Urinary bladder (tissue), 4 donors: ENCODE measurements around the gene FHOD3. TPM values are rescaled to one million over a fixed set of nuclear protein-coding genes. Genes with fewer than 3 reads are reported as not detected.
"Not testable (repeated sequence)": the region's sequence is repeated elsewhere in the genome, so short reads cannot be mapped to it uniquely, and the experiment has no call there.

Experiments
- DNase-seq: peaks from one replicate; pipeline ENCODE4 v3.0.0-alpha.2; 2015; ENCODE audit errors: extremely low spot score
- H3K27ac ChIP-seq: one replicate; pipeline ENCODE4 v1.5.1; 2013; ENCODE audit warnings: low read depth, mild to moderate bottlenecking, moderate library complexity
- H3K36me3 ChIP-seq: one replicate; pipeline ENCODE4 v1.6.1; 2013; ENCODE audit warnings: mild to moderate bottlenecking, moderate library complexity; ENCODE audit not compliant: insufficient read depth
- H3K4me1 ChIP-seq: one replicate; pipeline ENCODE4 v1.6.1; 2013; ENCODE audit warnings: mild to moderate bottlenecking, moderate library complexity; ENCODE audit not compliant: insufficient read depth
- H3K4me3 ChIP-seq: one replicate; pipeline ENCODE4 v1.5.1; 2013; ENCODE audit warnings: low read depth, low read length
- WGBS: extraction: QIAGEN DNeasy Blood & Tissue Kit; methylation state at CpG from one replicate; pipeline ENCODE4 v1.1.7; 2013; 5-methylcytosine and 5-hydroxymethylcytosine counted together
- polyA plus RNA-seq: library from polyadenylated mRNA; stranded (reverse); fragments of 200-250 nt; gene quantifications from one replicate; pipeline ENCODE4 v1.2.3, GENCODE V29; 2013
- total RNA-seq: library from RNA; depleted of rRNA; stranded (reverse); fragments of >200 nt; gene quantifications from one replicate; pipeline ENCODE4 v1.2.3, GENCODE V29; 2014
- donor health status: healthy with polysubstance abuse.
- donor health status: healthy.

The FHOD3 gene
- total and polyA plus RNA-seq, 2 donors = 27.2 to 35.4 TPM

DNA sequence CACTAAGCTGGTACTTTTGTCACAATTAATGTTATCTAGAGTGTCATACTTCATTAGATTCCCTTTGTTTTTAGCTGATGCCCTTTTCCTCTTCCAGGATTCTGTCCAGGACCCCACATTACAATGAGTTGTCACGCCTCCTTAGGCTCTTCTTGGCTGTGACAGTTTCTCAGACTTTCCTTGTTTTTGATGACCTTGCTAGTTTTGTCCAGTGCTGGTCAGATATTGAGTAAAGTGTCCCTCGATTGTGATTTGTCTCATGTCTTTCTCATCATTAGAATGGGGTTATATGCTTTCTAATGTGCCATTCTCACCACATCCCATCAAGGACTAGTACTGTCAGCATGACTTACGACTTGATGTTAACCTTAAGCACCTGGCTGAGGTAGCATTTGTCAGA lies 162.3 kb downstream of the FHOD3 start:
- Histone ChIP-seq H3K4me3 (no peak overlapping the region), H3K4me1 (no peaks in the 10 kb centered on the region), H3K36me3 (no peaks in the 10 kb centered on the region), H3K27ac (no peak overlapping the region)
- DNase-seq = no peak
- WGBS = 81% methylated on average over 3 of the region's 3 CpGs

DNA sequence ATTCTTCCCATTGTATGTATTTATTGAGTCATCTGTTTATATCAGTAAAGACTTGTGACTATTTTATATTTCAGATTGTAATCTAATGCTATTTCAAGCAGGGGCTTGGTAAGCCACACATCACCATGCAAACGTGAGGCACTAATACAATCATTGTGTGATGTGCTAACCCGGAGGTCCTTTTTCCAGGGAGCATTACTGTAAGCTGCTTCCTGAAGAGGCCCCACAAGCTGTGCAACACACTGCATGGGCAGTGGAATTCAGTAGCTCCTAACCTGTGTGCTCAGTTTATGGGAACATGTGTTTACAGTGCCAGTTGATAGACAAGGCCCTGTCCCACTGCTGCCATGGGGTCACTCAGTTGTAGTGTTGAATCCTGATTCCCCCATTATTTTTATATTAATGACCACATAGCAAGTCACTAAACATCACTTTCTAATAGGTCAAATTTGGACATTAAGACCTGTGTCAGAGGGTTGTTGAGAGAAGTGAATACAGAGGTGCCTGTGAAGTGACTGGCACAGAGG lies 162.9 kb downstream of the FHOD3 start:
- DNase-seq = no peak
- Histone ChIP-seq H3K36me3 (no peaks in the 10 kb centered on the region), H3K4me1 (no peaks in the 10 kb centered on the region), H3K4me3 (no peak overlapping the region), H3K27ac (no peak overlapping the region)
- 52% methylated on average over 2 of the region's 2 CpGs for WGBS

DNA sequence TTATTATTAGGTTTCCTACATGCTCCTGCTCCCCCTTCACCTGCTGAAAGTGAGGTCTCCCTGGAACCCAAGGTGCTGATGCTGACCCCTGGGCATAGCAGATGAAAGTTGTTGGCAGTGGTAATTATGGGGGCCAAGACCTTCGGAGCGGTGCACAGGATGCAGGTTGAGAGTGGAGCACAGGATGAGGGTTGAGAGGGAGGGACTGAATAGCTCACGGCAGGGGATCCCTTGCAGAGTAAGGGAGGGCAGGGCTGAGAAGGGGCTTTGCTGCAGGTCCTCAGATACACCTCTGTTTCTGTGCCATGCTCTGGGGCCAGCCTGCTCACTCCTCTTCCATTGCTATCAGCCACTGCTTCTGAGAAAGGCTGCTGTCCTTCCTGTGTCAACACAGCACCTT lies 163.3 kb downstream of the FHOD3 start:
- no peaks in the 10 kb centered on the region for H3K4me1 ChIP-seq
- no peak overlapping the region for H3K4me3 ChIP-seq
- no peak overlapping the region for H3K27ac ChIP-seq
- H3K36me3 ChIP-seq = no peaks in the 10 kb centered on the region
- 78% methylated on average over 3 of the region's 3 CpGs for WGBS
- DNase-seq = no peak

DNA sequence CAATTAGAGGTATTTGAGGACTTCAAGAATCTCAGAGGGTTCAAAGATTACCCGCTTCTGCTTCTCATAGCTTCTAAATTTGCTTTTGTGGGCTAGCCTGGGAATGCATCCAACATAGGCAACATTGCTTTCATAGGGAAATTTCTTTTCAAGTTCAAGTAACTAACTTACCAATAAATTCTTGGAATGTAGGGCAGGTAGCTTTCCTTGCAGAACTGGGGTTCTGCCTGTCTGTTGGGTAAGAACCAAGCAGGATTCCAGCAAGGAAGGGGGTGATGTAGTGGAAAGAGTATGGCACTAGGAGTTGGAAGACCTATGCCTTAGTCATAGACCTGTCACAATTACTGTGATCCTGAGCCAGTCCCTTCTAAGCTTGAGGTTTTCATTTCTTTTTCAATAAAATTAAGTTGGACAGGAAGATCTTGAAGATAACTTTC lies 164.1 kb downstream of the FHOD3 start:
- H3K27ac ChIP-seq = no peak overlapping the region
- H3K4me1 ChIP-seq = no peaks in the 10 kb centered on the region
- H3K4me3 ChIP-seq = no peak overlapping the region
- no peak for DNase-seq
- WGBS = 99% methylated on average over 1 of the region's 1 CpG
- no peaks in the 10 kb centered on the region for H3K36me3 ChIP-seq

DNA sequence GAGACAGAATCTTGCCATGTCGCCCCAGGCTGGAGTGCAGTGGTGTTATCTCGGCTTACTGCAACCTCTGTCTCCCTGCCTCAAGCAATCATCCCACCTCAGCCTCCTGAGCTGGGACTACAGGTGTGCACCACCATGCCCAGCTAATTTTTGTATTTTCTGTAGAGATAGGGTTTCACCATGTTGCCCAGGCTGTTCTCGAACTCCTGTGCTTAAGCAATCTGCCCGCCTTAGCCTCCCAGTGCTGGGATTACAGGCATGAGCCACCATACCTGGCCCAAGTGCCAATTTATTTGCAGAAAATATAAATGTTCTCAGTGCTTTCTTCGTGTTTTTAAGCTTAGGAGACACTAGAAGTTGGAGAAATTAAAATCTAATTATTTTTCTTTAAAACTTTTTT lies 166.0 kb downstream of the FHOD3 start:
- H3K4me3 ChIP-seq, H3K4me1 ChIP-seq, H3K27ac ChIP-seq, DNase-seq, H3K36me3 ChIP-seq: not testable (repeated sequence)
- 97% methylated on average over 5 of the region's 5 CpGs for WGBS

DNA sequence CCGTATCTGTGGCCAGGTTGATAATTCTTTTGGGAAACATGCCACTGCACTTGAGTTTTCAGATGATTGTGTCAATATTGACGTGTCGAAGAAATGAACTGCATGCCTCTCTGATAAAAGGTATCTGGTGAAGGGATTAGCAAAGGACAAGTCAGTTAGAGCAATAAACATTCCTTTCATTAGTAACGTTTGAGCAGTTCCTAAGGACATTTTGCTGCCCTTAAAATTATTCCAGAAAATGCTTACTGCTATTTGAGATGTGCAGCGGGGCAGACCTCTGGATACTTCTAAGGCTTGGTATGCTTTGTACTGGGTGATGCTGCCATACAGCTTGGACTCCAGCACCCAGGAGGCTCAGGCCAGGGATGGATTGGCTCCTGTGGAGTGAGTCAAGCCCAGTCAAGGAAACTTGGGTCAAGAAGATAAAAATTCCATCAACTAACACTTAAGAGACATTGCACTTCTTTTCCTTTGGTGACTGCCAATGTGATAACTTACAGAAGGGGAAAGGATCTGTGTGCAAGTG lies 166.7 kb downstream of the FHOD3 start:
- no peaks in the 10 kb centered on the region for H3K4me1 ChIP-seq
- no peak overlapping the region for H3K4me3 ChIP-seq
- no peaks in the 10 kb centered on the region for H3K36me3 ChIP-seq
- H3K27ac ChIP-seq = no peak overlapping the region
- WGBS = 51% methylated on average over 5 of the region's 5 CpGs
- no peak for DNase-seq

DNA sequence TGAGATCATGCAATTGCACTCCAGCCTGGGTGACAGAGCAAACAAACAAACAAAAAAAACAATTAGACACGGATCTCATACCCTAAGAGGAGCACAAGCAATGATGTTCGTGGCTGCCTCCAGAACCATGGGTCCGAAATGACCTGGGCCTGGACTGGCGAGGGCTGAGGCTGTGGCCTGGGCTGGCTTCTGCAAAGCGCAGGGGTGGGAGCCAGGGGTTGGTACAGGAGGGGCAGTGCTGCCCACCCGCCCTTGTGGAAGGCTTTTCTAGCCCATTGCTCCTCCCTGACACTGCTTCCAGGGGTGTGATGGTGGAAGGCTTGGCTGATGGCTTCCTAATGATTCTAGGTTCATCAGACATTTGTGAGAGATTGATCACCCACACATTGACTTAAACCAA lies 167.8 kb downstream of the FHOD3 start:
- no peaks in the 10 kb centered on the region for H3K4me1 ChIP-seq

DNA sequence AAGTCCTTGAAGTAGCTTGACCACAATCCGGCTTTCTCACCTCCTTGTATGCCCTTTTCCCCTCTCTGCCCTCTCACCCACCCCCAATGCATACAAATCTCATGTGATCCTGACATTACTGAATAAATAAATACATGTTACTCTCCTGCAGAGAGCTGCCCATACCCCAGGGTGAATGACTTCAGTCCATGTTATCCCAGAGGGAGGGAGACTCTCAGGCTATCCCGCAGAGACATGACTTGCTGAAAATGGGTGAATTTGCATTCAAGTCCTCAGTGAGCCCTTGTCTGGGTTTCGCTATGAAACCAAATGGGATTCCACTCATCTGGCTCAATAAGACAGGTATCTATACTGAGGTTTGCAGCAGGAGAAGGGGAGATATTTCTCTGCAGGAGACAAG lies 168.5 kb downstream of the FHOD3 start:
- DNase-seq = no peak
- Histone ChIP-seq H3K4me1 (no peaks in the 10 kb centered on the region), H3K4me3 (no peak overlapping the region), H3K27ac (no peak overlapping the region), H3K36me3 (no peaks in the 10 kb centered on the region)
- 86% methylated on average over 3 of the region's 3 CpGs for WGBS

More for the DNA sequence above, 167.8 kb downstream of the FHOD3 start:
- 93% methylated on average over 6 of the region's 6 CpGs for WGBS
- Histone ChIP-seq H3K36me3 (no peaks in the 10 kb centered on the region), H3K27ac (no peak overlapping the region), H3K4me3 (no peak overlapping the region)
- no peak for DNase-seq

DNA sequence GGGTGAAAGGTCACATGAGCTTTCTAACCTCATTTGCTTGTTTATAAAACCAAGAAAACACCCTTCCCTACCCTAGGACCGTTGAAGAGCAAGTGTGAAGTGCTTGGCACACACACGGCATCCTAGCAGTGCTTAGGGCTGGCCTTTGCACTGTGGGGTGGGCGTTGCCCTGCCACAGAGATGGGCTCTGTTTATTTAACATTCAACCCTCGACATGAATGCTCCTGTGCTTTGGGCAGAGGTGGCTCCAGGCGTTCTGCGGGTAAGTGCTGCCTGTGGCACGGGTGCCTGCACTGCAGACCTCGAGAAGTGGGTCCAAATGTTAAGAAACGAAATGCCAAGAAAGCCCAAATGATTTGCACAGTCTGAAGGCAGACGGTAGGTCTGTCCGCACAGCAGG lies 170.1 kb downstream of the FHOD3 start:
- no peak for DNase-seq
- Histone ChIP-seq H3K4me1 (no peaks in the 10 kb centered on the region), H3K36me3 (no peaks in the 10 kb centered on the region), H3K27ac (no peak overlapping the region), H3K4me3 (no peak overlapping the region)
- WGBS = 84% methylated on average over 11 of the region's 11 CpGs

DNA sequence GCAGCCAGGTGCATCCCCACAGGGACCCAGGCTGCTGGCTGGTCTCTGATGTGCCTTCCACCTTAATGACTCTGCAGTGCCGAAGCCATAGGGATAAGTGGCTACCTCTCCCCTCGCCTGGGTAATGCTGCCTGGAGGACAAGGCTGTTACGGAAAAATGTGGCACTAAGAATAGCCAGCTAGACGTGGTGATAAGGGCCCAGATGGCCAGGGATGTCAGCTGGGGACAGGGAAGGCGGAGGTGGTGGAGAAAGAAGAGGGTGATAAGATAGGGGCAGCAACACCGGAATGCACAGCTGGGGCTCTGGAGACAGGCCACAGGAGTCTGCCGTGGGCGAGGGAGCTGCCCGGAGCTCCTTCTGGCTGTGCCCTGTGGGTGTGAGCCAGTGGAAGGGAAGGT lies 170.6 kb downstream of the FHOD3 start:
- WGBS = 80% methylated on average over 9 of the region's 9 CpGs

DNA sequence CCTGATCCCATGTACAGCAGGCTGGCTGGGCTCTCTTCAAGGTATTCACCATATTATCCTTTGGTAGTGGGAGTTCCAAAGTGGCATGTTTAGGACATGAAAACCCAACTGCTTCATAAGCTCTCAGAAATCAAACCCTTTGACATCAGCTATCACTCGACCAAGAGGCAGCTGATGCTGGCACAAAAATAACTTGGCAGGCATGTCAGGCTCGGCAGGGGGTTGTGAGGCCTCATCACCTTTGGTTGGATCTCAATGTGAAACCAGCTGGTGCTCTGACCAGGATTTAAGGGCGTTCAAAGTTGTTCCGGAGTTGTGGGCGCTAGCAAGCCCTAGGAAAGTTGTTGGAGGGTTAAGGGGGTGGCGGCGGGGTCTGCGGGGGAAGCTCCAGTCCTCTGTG lies 171.9 kb downstream of the FHOD3 start:
- Histone ChIP-seq H3K36me3 (no peaks in the 10 kb centered on the region), H3K4me1 (no peaks in the 10 kb centered on the region), H3K27ac (no peak overlapping the region), H3K4me3 (no peak overlapping the region)
- WGBS = 82% methylated on average over 8 of the region's 8 CpGs
- DNase-seq = no peak

More for the DNA sequence above, 170.6 kb downstream of the FHOD3 start:
- no peaks in the 10 kb centered on the region for H3K36me3 ChIP-seq
- no peak overlapping the region for H3K27ac ChIP-seq
- no peak overlapping the region for H3K4me3 ChIP-seq
- no peaks in the 10 kb centered on the region for H3K4me1 ChIP-seq
- DNase-seq = no peak

DNA sequence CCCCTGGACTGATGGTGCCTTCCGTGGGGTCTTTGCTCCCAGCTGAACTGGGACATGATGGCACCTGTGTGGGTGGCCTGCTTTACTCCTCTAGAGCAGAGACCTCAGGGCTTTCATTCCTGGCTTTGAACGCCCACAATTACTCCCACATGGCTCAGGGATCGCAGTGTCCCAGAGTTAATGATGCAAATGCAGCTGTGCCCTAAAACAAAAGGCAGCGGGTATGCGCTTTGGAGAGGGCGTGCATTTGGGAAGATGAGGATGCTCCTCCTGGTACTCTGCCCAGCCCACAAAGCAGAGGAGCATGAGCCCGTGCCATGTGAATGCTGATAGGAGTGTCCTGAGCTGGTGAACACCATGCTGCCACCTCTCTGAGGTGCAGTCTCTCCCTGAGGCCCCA lies 173.4 kb downstream of the FHOD3 start:
- H3K4me3 ChIP-seq = no peak overlapping the region

DNA sequence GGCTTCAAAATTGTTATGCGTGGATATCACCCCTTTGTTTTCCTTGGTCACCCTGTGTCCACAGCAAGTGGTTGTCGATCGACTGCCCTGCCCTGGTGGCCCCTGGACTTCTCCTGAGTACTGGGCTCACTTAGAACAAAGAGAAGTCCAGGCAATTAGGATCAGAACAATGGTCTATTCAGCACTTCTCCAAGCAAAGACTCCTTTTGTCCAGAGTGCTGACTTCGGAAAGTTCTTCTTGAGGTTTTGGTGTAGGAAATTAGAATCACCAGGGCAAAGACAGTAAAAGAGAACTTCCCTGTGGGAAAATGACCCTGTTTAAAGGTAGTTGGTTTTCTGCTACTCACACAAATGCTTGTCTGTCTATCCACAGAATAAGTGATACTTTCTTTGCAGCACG lies 173.9 kb downstream of the FHOD3 start:
- Histone ChIP-seq H3K27ac (no peak overlapping the region), H3K4me3 (no peak overlapping the region), H3K36me3 (no peaks in the 10 kb centered on the region), H3K4me1 (no peaks in the 10 kb centered on the region)
- WGBS = 86% methylated on average over 5 of the region's 5 CpGs
- no peak for DNase-seq

More for the DNA sequence above, 173.4 kb downstream of the FHOD3 start:
- 93% methylated on average over 7 of the region's 7 CpGs for WGBS
- Histone ChIP-seq H3K36me3 (no peaks in the 10 kb centered on the region), H3K4me1 (no peaks in the 10 kb centered on the region), H3K27ac (no peak overlapping the region)
- no peak for DNase-seq

DNA sequence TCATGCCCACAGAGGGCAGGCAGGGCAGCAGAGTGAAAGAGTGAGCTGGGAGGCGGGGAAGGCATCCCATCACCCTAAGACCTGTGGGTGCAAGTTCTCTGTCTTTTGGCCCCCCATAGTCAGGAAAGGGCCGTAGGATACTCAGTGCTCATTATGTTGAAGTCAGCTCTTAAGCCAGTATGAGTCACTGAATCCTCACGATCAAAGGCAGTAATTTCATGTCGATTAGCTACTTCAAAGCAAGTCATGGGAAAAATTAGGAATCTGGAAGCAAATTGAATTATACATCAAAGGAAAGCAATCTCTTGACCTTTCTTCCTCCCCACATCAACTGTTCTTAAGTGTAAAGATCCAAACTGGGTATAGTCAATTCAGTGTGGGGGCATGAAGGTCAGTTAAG lies 178.9 kb downstream of the FHOD3 start:
- Histone ChIP-seq H3K27ac (no peak overlapping the region), H3K36me3 (no peaks in the 10 kb centered on the region), H3K4me3 (no peak overlapping the region), H3K4me1 (no peaks in the 10 kb centered on the region)
- DNase-seq = no peak
- 93% methylated on average over 4 of the region's 4 CpGs for WGBS

DNA sequence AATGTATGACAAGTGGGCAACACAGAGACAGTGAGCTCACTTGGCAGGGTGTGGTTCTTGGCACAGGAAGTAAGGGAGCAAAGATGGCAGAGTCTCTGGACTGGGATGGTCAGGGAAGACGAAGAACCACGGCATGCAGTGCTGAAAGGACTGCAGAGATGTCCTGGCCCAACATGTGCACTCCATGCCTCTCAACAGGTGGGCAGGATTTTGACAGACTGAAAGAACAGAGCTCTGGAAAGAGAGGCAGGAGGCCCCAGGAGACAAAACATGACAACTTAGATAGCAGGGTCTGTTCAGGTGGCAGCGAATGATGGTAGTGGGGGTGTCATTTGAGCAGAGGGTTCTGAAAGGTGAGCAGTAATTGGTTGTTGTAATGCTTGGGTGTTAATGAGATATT lies 180.3 kb downstream of the FHOD3 start:
- no peaks in the 10 kb centered on the region for H3K36me3 ChIP-seq
- no peak for DNase-seq
- H3K27ac ChIP-seq = no peak overlapping the region
- no peaks in the 10 kb centered on the region for H3K4me1 ChIP-seq
- 92% methylated on average over 3 of the region's 3 CpGs for WGBS
- H3K4me3 ChIP-seq = no peak overlapping the region
